ENCODE results near the gene KCND3. TPM values are rescaled to one million over a fixed set of nuclear protein-coding genes. Genes with fewer than 3 reads are reported as not detected.

Gene KCND3
- total RNA-seq, 1 donor from 2014 or later: under 0.01 TPM

GRCh38 chr1:111793923-111794322, 195.5 kb downstream of the KCND3 start:
- Histone ChIP-seq H3K4me3 (ENCODE audit: low read depth, low read length) (no peak overlapping the region), H3K27me3 (ENCODE audit: control insufficient read depth, insufficient read depth, low read length) (peaks cover 4% of the 10 kb centered on the region), H3K36me3 (ENCODE audit: control insufficient read depth, insufficient read depth, low read length) (no peaks in the 10 kb centered on the region)
- no peak for DNase-seq (ENCODE audit: low read depth)
- no peak for TF ChIP-seq CTCF (IDR thresholded peaks at IDR 0.05; ENCODE audit: insufficient read depth, low read length, poor library complexity, severe bottlenecking)

- no peak for TF ChIP-seq CTCF (IDR thresholded peaks at IDR 0.05; ENCODE audit: insufficient read depth, low read length, poor library complexity, severe bottlenecking)
- no peak overlapping the region for H3K4me3 ChIP-seq (ENCODE audit: low read depth, low read length)
- H3K27me3 ChIP-seq (ENCODE audit: control insufficient read depth, insufficient read depth, low read length): peaks cover 4% of the 10 kb centered on the region
- no peaks in the 10 kb centered on the region for H3K36me3 ChIP-seq (ENCODE audit: control insufficient read depth, insufficient read depth, low read length)
- no peak for DNase-seq (ENCODE audit: low read depth)
Measured at GRCh38 chr1:111792249-111792648, 197.2 kb downstream of the KCND3 start.

- TF ChIP-seq CTCF (IDR thresholded peaks at IDR 0.05; ENCODE audit: insufficient read depth, low read length, poor library complexity, severe bottlenecking): no peak
- peaks cover 4% of the 10 kb centered on the region for H3K27me3 ChIP-seq (ENCODE audit: control insufficient read depth, insufficient read depth, low read length)
- DNase-seq (ENCODE audit: low read depth): no peak
- H3K36me3 ChIP-seq (ENCODE audit: control insufficient read depth, insufficient read depth, low read length): no peaks in the 10 kb centered on the region
- no peak overlapping the region for H3K4me3 ChIP-seq (ENCODE audit: low read depth, low read length)
Measured at GRCh38 chr1:111791776-111792175, 197.7 kb downstream of the KCND3 start.

GRCh38 chr1:111789666-111790316, 199.7 kb downstream of the KCND3 start:
- DNase-seq (ENCODE audit: low read depth): no peak
- TF ChIP-seq CTCF (IDR thresholded peaks at IDR 0.05; ENCODE audit: insufficient read depth, low read length, poor library complexity, severe bottlenecking): no peak
- no peaks in the 10 kb centered on the region for H3K36me3 ChIP-seq (ENCODE audit: control insufficient read depth, insufficient read depth, low read length)
- H3K4me3 ChIP-seq (ENCODE audit: low read depth, low read length): no peak overlapping the region
- peaks cover 10% of the 10 kb centered on the region for H3K27me3 ChIP-seq (ENCODE audit: control insufficient read depth, insufficient read depth, low read length)

- TF ChIP-seq CTCF (IDR thresholded peaks at IDR 0.05; ENCODE audit: insufficient read depth, low read length, poor library complexity, severe bottlenecking): no peak
- Histone ChIP-seq H3K4me3 (ENCODE audit: low read depth, low read length) (no peak overlapping the region), H3K27me3 (ENCODE audit: control insufficient read depth, insufficient read depth, low read length) (peaks cover 10% of the 10 kb centered on the region), H3K36me3 (ENCODE audit: control insufficient read depth, insufficient read depth, low read length) (no peaks in the 10 kb centered on the region)
- no peak for DNase-seq (ENCODE audit: low read depth)
Measured at GRCh38 chr1:111789142-111789541, 200.3 kb downstream of the KCND3 start.

- no peak overlapping the region for H3K4me3 ChIP-seq (ENCODE audit: low read depth, low read length)
- TF ChIP-seq CTCF (IDR thresholded peaks at IDR 0.05; ENCODE audit: insufficient read depth, low read length, poor library complexity, severe bottlenecking): no peak
- peaks cover 6% of the 10 kb centered on the region for H3K27me3 ChIP-seq (ENCODE audit: control insufficient read depth, insufficient read depth, low read length)
- no peak for DNase-seq (ENCODE audit: low read depth)
- no peaks in the 10 kb centered on the region for H3K36me3 ChIP-seq (ENCODE audit: control insufficient read depth, insufficient read depth, low read length)
Measured at GRCh38 chr1:111786669-111787207, 202.7 kb downstream of the KCND3 start.

Measured in kidney epithelial cell (primary cell).